Activated T-cell treated with anti-CD3 and anti-CD28 coated beads, Interleukin-2, amount 50 U/mL, for 72 hours (primary cell): ENCODE data around the gene RGS6. TPM values are rescaled to one million over a fixed set of nuclear protein-coding genes. Genes with fewer than 3 reads are reported as not detected.

Experiments used
- ATAC-seq, 2 donors: fragments of 150-1000 bp; cut with Tn5 transposase; replicated peaks in 1 of 2; 2 replicates each; pipeline ENCODE4 v1.10.0; 2021; ENCODE audit warnings: moderate library complexity in 2 of 2, mild to moderate bottlenecking in 1 of 2
- DNase-seq, 2 donors: peaks; one replicate each; pipeline ENCODE4 v3.0.0; 2021 to 2022; ENCODE audit warnings: mixed read lengths in 1 of 2
- H3K27ac Mint-ChIP-seq: one replicate; pipeline ENCODE4 v1.8.0; 2022; ENCODE audit warnings: mild to moderate bottlenecking, moderate library complexity, mixed read lengths
- H3K27me3 Mint-ChIP-seq: one replicate; pipeline ENCODE4 v1.8.0; 2022; ENCODE audit warnings: low read depth, mixed read lengths
- H3K36me3 Mint-ChIP-seq, 2 donors: one replicate each; pipeline ENCODE4 v1.8.0; 2022; ENCODE audit warnings: mixed read lengths in 2 of 2, mild to moderate bottlenecking in 1 of 2; ENCODE audit not compliant: insufficient read depth in 2 of 2
- H3K4me1 Mint-ChIP-seq: one replicate; pipeline ENCODE4 v1.8.0; 2022; ENCODE audit warnings: low read depth, mixed read lengths
- H3K4me3 Mint-ChIP-seq, 2 donors: one replicate each; pipeline ENCODE4 v1.8.0; 2022; ENCODE audit warnings: mild to moderate bottlenecking in 2 of 2, mixed read lengths in 2 of 2, moderate library complexity in 2 of 2
- H3K9me3 Mint-ChIP-seq, 2 donors: one replicate each; pipeline ENCODE4 v1.8.0; 2022; ENCODE audit warnings: mixed read lengths in 2 of 2
- total RNA-seq, 2 donors: library from RNA; stranded (reverse); gene quantifications; one replicate each; pipeline ENCODE4 v1.2.3, GENCODE V29; 2022

Gene RGS6
- total RNA-seq, 2 donors from 2014 or later = 2.2 to 2.5 TPM

DNA sequence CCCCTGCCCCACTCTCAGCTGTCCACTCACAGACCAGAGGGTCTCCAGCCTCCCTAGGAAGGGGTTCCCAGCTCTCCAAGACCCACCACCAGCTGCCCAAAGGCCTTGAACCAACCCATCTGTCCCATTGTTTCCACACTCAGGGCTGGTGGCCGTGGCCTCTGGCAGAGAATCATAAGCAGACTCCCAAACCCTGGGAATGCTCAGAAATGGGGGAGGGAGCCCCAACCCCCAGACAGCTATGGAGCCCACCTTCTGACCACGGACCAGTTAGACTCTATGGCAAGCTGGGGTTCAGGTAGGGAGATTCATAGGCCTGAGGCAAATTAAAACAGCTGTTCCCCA is 681.7 kb downstream of the RGS6 start:
- H3K27ac Mint-ChIP-seq = no peak overlapping the region
- H3K4me1 Mint-ChIP-seq = no peaks in the 10 kb centered on the region
- DNase-seq (no peak), ATAC-seq (no peak)
- H3K9me3 Mint-ChIP-seq = no peaks in the 10 kb centered on the region
- peaks cover 7% of the 10 kb centered on the region for H3K27me3 Mint-ChIP-seq
- H3K4me3 Mint-ChIP-seq = no peak overlapping the region
- H3K36me3 Mint-ChIP-seq = no peaks in the 10 kb centered on the region

DNA sequence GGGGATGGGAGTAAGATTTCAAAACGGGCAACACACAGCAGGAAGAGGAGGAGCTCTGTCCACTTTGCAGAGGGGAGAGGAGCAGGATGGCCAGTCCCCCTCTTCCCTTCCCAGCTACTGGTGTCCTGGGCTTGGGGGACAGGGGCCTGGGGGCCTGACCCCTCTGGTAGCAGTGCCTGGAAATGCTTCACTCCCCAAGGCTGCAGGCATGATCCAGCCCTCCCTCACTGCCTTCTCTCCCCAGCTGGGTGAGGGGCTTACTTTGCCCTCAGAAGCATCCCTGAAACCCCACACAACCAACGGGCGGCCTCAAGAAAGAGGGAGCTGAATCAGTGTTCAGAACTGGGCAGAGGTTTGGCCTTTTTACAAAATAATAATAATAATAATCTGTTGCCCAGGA is 682.1 kb downstream of the RGS6 start:
- Mint-ChIP-seq H3K36me3 (no peaks in the 10 kb centered on the region), H3K4me1 (no peaks in the 10 kb centered on the region), H3K27me3 (peaks cover 7% of the 10 kb centered on the region), H3K4me3 (no peak overlapping the region), H3K9me3 (no peaks in the 10 kb centered on the region), H3K27ac (no peak overlapping the region)
- DNase-seq (no peak), ATAC-seq (no peak)

DNA sequence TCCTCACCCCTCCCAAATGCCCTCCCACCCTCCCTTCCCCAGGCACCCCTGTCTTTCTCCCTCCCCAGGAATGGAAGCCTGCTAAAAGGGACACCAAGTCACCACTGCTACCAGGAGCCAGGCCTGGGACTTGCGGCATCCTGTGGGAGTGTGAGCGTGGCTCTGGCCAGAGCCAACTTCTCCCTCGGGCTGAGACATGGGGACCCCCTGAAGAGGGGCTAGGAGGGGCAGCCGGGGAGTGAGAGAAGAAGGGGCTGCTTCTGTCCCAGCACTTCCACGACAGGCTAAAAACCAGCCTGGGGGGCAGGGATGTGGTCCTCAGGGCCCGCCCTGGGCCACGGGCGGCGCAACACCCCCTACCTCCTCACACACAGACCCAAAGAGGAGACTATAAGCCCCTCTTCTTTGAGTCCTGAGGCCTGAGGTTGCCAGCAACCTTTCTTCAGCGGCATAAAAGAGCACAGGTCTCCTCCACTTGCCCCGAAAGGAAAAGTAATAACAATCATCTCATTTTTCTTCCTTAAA is 682.7 kb downstream of the RGS6 start:
- H3K4me3 Mint-ChIP-seq = no peak overlapping the region
- peaks cover 7% of the 10 kb centered on the region for H3K27me3 Mint-ChIP-seq
- H3K36me3 Mint-ChIP-seq = no peaks in the 10 kb centered on the region
- no peaks in the 10 kb centered on the region for H3K4me1 Mint-ChIP-seq
- DNase-seq (no peak), ATAC-seq (no peak)
- no peak overlapping the region for H3K27ac Mint-ChIP-seq
- no peaks in the 10 kb centered on the region for H3K9me3 Mint-ChIP-seq

DNA sequence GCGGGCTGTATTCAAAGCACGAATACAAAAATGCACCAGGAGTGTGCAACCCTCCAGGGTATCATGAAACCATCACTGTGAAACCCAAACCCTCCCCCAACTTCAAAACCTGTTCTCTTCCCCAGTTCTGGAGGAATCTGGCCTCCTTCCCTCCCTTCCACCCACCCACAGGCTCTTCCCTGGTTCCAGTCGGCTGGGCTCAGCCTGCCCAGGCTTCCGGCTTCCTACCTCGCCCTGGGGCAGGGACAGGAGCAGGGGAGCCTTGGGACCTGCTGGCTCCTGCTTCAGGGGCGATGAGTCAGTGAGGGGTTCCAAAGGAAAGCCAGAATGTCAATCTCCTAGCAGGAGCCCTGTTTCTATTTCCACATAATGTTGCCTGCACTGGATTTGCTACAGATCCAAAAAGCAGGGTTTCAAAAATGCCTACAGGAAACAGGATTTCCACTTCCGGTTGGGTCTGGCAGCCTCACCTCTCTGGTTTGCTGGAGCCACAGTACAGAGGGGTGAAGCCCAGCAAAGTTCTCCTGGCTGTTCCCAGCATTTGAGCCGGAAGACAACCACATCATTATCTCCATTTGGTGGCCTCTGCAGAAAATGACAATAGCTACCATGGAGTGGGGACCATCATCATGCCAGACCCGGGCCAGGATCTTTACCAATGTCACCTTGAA is 683.4 kb downstream of the RGS6 start:
- DNase-seq (no peak), ATAC-seq (no peak)
- no peaks in the 10 kb centered on the region for H3K4me1 Mint-ChIP-seq
- no peaks in the 10 kb centered on the region for H3K9me3 Mint-ChIP-seq
- peaks cover 7% of the 10 kb centered on the region for H3K27me3 Mint-ChIP-seq
- H3K27ac Mint-ChIP-seq = no peak overlapping the region
- no peak overlapping the region for H3K4me3 Mint-ChIP-seq
- H3K36me3 Mint-ChIP-seq = no peaks in the 10 kb centered on the region
